Caco-2 (cell line): ENCODE measurements around the gene TMPRSS11E. TPM values are rescaled to one million over a fixed set of nuclear protein-coding genes. Genes with fewer than 3 reads are reported as not detected.
"Not testable (repeated sequence)": the region's sequence is repeated elsewhere in the genome, so short reads cannot be mapped to it uniquely, and the experiment has no call there.

Experiments
- BruUV-seq: library from RNA; stranded (reverse); fragments of 400-500 nt; replicated peaks from 2 replicates; lab custom pipeline; 2021; lab: Mats Ljungman, UMichigan
- CTCF ChIA-PET: fragments of 300-600 bp; sonication (Branson Sonifier 250); formaldehyde crosslinking; loops from one replicate; lab custom pipeline; 2022; ENCODE audit warnings: antibody characterized with exemption; lab: Charles Lee
- POLR2A ChIA-PET: fragments of 300-600 bp; sonication (Branson Sonifier 250); formaldehyde crosslinking; loops from one replicate; lab custom pipeline; 2022; ENCODE audit warnings: antibody characterized with exemption; lab: Charles Lee
- DNase-seq, 2 experiments: peaks; one replicate each; pipeline versions ENCODE4 v3.0.0 to v3.0.0-alpha.2; 2020 to 2022
- H3K27me3 ChIP-seq: replicated peaks from 2 replicates; pipeline ENCODE4 v1.6.0; 2011; ENCODE audit warnings: low read length; ENCODE audit not compliant: control insufficient read depth, insufficient read depth
- H3K36me3 ChIP-seq: 2 replicates; pipeline ENCODE4 v1.5.1; 2011; ENCODE audit warnings: low read length; ENCODE audit not compliant: control insufficient read depth, insufficient read depth
- H3K4me1 ChIP-seq: fragments of 250-450 bp; sonication (Bioruptor Pico); 2 replicates; pipeline ENCODE4 v1.5.1; 2020; ENCODE audit warnings: mild to moderate bottlenecking
- H3K4me3 ChIP-seq: 2 replicates; pipeline ENCODE4 v1.5.1; 2011; ENCODE audit warnings: low read depth, mild to moderate bottlenecking, control low read depth, low read length
- H3K9me3 ChIP-seq: fragments of 250-450 bp; sonication (Bioruptor Pico); 2 replicates; pipeline ENCODE4 v1.5.1; 2020; ENCODE audit warnings: mild to moderate bottlenecking, moderate library complexity
- H3K27ac Mint-ChIP-seq: one replicate; pipeline ENCODE4 v1.8.0; 2022; ENCODE audit warnings: mixed read lengths; ENCODE audit not compliant: unreplicated experiment
- H3K27me3 Mint-ChIP-seq: one replicate; pipeline ENCODE4 v1.8.0; 2022; ENCODE audit warnings: mixed read lengths; ENCODE audit not compliant: insufficient read depth, unreplicated experiment
- H3K36me3 Mint-ChIP-seq: one replicate; pipeline ENCODE4 v1.8.0; 2022; ENCODE audit warnings: mild to moderate bottlenecking, mixed read lengths; ENCODE audit not compliant: insufficient read depth, unreplicated experiment
- H3K4me1 Mint-ChIP-seq: one replicate; pipeline ENCODE4 v1.8.0; 2022; ENCODE audit warnings: low read depth, mixed read lengths; ENCODE audit not compliant: unreplicated experiment
- H3K4me3 Mint-ChIP-seq: one replicate; pipeline ENCODE4 v1.8.0; 2022; ENCODE audit warnings: mild to moderate bottlenecking, moderate library complexity, mixed read lengths; ENCODE audit not compliant: unreplicated experiment
- H3K9me3 Mint-ChIP-seq: one replicate; pipeline ENCODE4 v1.8.0; 2022; ENCODE audit warnings: mixed read lengths; ENCODE audit not compliant: unreplicated experiment
- CTCF ChIP-seq, 2 experiments: fragments of 200-600 bp in 1 of 2; IDR thresholded peaks; 1 replicate in 1 of 2; 2 replicates in 1 of 2; pipeline versions ENCODE4 v1.5.1 to v1.8.0; 2011 to 2022; ENCODE audit warnings: antibody characterized with exemption in 1 of 2, control low read depth in 1 of 2, inconsistent platforms in 1 of 2, low read depth in 1 of 2, low read length in 1 of 2, mild to moderate bottlenecking in 1 of 2, moderate library complexity in 1 of 2; ENCODE audit not compliant: insufficient read depth in 1 of 2, severe bottlenecking in 1 of 2, unreplicated experiment in 1 of 2
- intact Hi-C: fragments of 100-400 bp; cut with micrococcal nuclease; formaldehyde crosslinking; loops from one replicate; pipeline ENCODE4 v1.10.0; 2022; ENCODE audit not compliant: unreplicated experiment
- total RNA-seq: library from RNA; stranded (reverse); gene quantifications from 2 replicates; pipeline ENCODE4 v1.2.3, GENCODE V29; 2022

TMPRSS11E gene
- total RNA-seq, 1 experiment from 2014 or later: not detected

- Histone ChIP-seq H3K9me3 (no peaks in the 10 kb centered on the region), H3K36me3 (no peaks in the 10 kb centered on the region), H3K4me3 (no peak overlapping the region), H3K4me1 (peaks cover 14% of the 10 kb centered on the region), H3K27me3 (no peaks in the 10 kb centered on the region)
- H3K27me3 Mint-ChIP-seq: no peaks in the 10 kb centered on the region
- H3K27ac Mint-ChIP-seq: no peak overlapping the region
- peaks cover 18% of the 10 kb centered on the region for H3K9me3 Mint-ChIP-seq
- no TSS peak for BruUV-seq
- ChIA-PET POLR2A (no interaction called here), CTCF (interaction anchor here (0.9 to 1.0 kb wide), 2 partner anchors 540 to 672 kb away, joined by 3 read pairs; no protein-coding TSS in a partner anchor)
- no peak overlapping the region for H3K4me3 Mint-ChIP-seq
- no peaks in the 10 kb centered on the region for H3K4me1 Mint-ChIP-seq
- intact Hi-C loops: loop anchor here (1.0 to 5.0 kb wide), 11 partner anchors 159 to 1119 kb away; no protein-coding TSS in a partner anchor
- peak; percentile 68 to 78 for DNase-seq
- TF ChIP-seq CTCF (IDR thresholded peaks at IDR 0.05; ENCODE audit: insufficient read depth in 1 of 2, low read depth in 1 of 2, low read length in 1 of 2, severe bottlenecking in 1 of 2, unreplicated experiment in 1 of 2): peak; percentile 77 to 85
- H3K36me3 Mint-ChIP-seq: no peaks in the 10 kb centered on the region
Measured at GRCh38 chr4:68498413-68499007, 51.2 kb downstream of the TMPRSS11E start.

GRCh38 chr4:68499021-68499420 is 51.8 kb downstream of the TMPRSS11E start:
- H3K27me3 Mint-ChIP-seq: no peaks in the 10 kb centered on the region
- no peak overlapping the region for H3K4me3 ChIP-seq
- no TSS peak for BruUV-seq
- intact Hi-C loops: loop anchor here (2.0 to 5.0 kb wide), 3 partner anchors 462 to 833 kb away; no protein-coding TSS in a partner anchor
- no peaks in the 10 kb centered on the region for H3K27me3 ChIP-seq
- H3K36me3 Mint-ChIP-seq: no peaks in the 10 kb centered on the region
- H3K36me3 ChIP-seq: no peaks in the 10 kb centered on the region
- CTCF ChIA-PET: interaction anchor here (0.9 kb wide), 1 partner anchor 671 kb away, joined by 3 read pairs; no protein-coding TSS in a partner anchor
- POLR2A ChIA-PET: no interaction called here
- H3K9me3 ChIP-seq: no peaks in the 10 kb centered on the region
- H3K4me3 Mint-ChIP-seq: no peak overlapping the region
- no peak for DNase-seq
- H3K4me1 Mint-ChIP-seq: no peaks in the 10 kb centered on the region
- no peak for TF ChIP-seq CTCF (IDR thresholded peaks at IDR 0.05; ENCODE audit: insufficient read depth in 1 of 2, low read depth in 1 of 2, low read length in 1 of 2, severe bottlenecking in 1 of 2, unreplicated experiment in 1 of 2)
- H3K27ac Mint-ChIP-seq: no peak overlapping the region
- H3K9me3 Mint-ChIP-seq: peaks cover 17% of the 10 kb centered on the region
- peaks cover 14% of the 10 kb centered on the region for H3K4me1 ChIP-seq

- H3K4me1 Mint-ChIP-seq, H3K9me3 ChIP-seq, BruUV-seq, H3K4me1 ChIP-seq, H3K27me3 Mint-ChIP-seq, H3K27me3 ChIP-seq, H3K27ac Mint-ChIP-seq, CTCF ChIA-PET, H3K4me3 ChIP-seq, POLR2A ChIA-PET, H3K4me3 Mint-ChIP-seq, intact Hi-C loops, H3K36me3 ChIP-seq, DNase-seq, H3K36me3 Mint-ChIP-seq: not testable (repeated sequence)
- peaks cover 22% of the 10 kb centered on the region for H3K9me3 Mint-ChIP-seq
Measured at GRCh38 chr4:68503462-68503861, 56.2 kb downstream of the TMPRSS11E start.

- H3K4me3 ChIP-seq, DNase-seq, H3K4me1 Mint-ChIP-seq, H3K27ac Mint-ChIP-seq, H3K36me3 ChIP-seq, H3K4me1 ChIP-seq, H3K27me3 ChIP-seq, H3K9me3 ChIP-seq, POLR2A ChIA-PET, CTCF ChIA-PET, H3K4me3 Mint-ChIP-seq, BruUV-seq, intact Hi-C loops, H3K27me3 Mint-ChIP-seq, H3K36me3 Mint-ChIP-seq: not testable (repeated sequence)
- H3K9me3 Mint-ChIP-seq: peaks cover 31% of the 10 kb centered on the region
Measured at GRCh38 chr4:68504836-68505235, 57.6 kb downstream of the TMPRSS11E start.

- BruUV-seq, H3K4me3 Mint-ChIP-seq, H3K4me1 Mint-ChIP-seq, H3K4me3 ChIP-seq, H3K27ac Mint-ChIP-seq, POLR2A ChIA-PET, H3K36me3 Mint-ChIP-seq, H3K27me3 ChIP-seq, intact Hi-C loops, H3K9me3 ChIP-seq, H3K4me1 ChIP-seq, H3K27me3 Mint-ChIP-seq, CTCF ChIA-PET, DNase-seq, H3K36me3 ChIP-seq: not testable (repeated sequence)
- peaks cover 31% of the 10 kb centered on the region for H3K9me3 Mint-ChIP-seq
Measured at GRCh38 chr4:68505452-68505851, 58.2 kb downstream of the TMPRSS11E start.
